Retinal pigment epithelial cell (primary cell): ENCODE measurements around the gene FXYD2.

Experiments used
- DNase-seq: peaks from one replicate; pipeline ENCODE4 v3.0.0-alpha.2; 2010; ENCODE audit warnings: low read depth
- H3K4me3 ChIP-seq: 2 replicates; pipeline ENCODE4 v1.5.1; 2011; ENCODE audit warnings: mild to moderate bottlenecking, low read length, control low read depth, moderate library complexity
- CTCF ChIP-seq: conservative IDR thresholded peaks from 2 replicates; pipeline ENCODE4 v1.5.1; 2011; ENCODE audit warnings: low read depth, low read length, control low read depth, inconsistent platforms

Gene FXYD2

DNA sequence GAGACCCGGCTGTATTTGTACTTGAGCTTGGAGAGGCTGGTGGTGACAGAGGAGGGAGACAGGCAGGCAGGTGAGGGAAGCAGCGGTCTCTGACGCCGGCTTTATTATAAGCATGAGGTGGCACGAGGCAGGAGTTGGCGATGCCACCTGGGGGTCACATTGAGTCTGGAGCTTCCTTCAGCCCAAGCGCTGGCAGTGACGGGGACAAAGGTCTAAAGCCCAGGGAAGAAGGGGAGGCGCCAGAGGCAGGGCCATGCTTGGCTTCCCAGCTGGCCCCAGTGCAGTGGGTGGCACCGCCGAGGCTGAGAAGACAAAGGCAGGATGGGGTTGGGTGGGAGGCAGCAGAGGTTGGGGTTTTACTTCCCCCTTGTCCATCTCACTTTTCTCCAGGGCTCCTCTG, 4.5 kb downstream of the FXYD2 start:
- TF ChIP-seq CTCF, result no peak
- no peak overlapping the region for H3K4me3 ChIP-seq
- DNase-seq, result no peak

GRCh38 chr11:117819096-117820040, 5.2 kb downstream of the FXYD2 start:
- H3K4me3 ChIP-seq, result no peak overlapping the region
- no peak for DNase-seq
- peak; percentile 89 for TF ChIP-seq CTCF

GRCh38 chr11:117818041-117818873, 6.3 kb downstream of the FXYD2 start:
- TF ChIP-seq CTCF, result no peak
- no peak overlapping the region for H3K4me3 ChIP-seq
- no peak for DNase-seq

- DNase-seq, result no peak
Observed at GRCh38 chr11:117817368-117818040, 7.0 kb downstream of the FXYD2 start.

GRCh38 chr11:117816846-117817367, 7.6 kb downstream of the FXYD2 start:
- TF ChIP-seq CTCF, result no peak
- no peak overlapping the region for H3K4me3 ChIP-seq
- no peak for DNase-seq

More at GRCh38 chr11:117817368-117818040, 7.0 kb downstream of the FXYD2 start:
- TF ChIP-seq CTCF, result peak; percentile 99
- no peak overlapping the region for H3K4me3 ChIP-seq

GRCh38 chr11:117816151-117816741, 8.3 kb downstream of the FXYD2 start:
- no peak overlapping the region for H3K4me3 ChIP-seq
- DNase-seq, result no peak
- TF ChIP-seq CTCF, result no peak
